NCI-H2227 treated with DMSO at 0.1 percent for 48 hours (cell line): ENCODE results near the gene ULBP3.
"Not testable (repeated sequence)": the region's sequence is repeated elsewhere in the genome, so short reads cannot be mapped to it uniquely, and the experiment has no call there.

Source experiments
- DNase-seq: peaks from one replicate; lab custom pipeline; 2025; lab: John Stamatoyannopoulos, UW

The ULBP3 gene

GRCh38 chr6:150015281-150016001, 53.5 kb downstream of the ULBP3 start:
- not testable (repeated sequence) for DNase-seq

GRCh38 chr6:150014623-150015280, 54.2 kb downstream of the ULBP3 start:
- DNase-seq, result not testable (repeated sequence)

- not testable (repeated sequence) for DNase-seq
Observed at GRCh38 chr6:150013785-150014622, 54.9 kb downstream of the ULBP3 start.

GRCh38 chr6:150012846-150013784, 55.8 kb downstream of the ULBP3 start:
- not testable (repeated sequence) for DNase-seq
